A549 treated with Mapracorat at 1 μM for 4 hours (cell line): Measurements from ENCODE around the gene RNU2-1. TPM values are rescaled to one million over a fixed set of nuclear protein-coding genes. Genes with fewer than 3 reads are reported as not detected.

Experiments used
- total RNA-seq: library from RNA; stranded (reverse); fragments of 200-300 nt; extraction: Qiagen RNA extraction; gene quantifications from 5 replicates; pipeline ENCODE4 v1.2.3, GENCODE V29; 2022

Gene RNU2-1
- total RNA-seq = not detected in 5 replicates

DNA sequence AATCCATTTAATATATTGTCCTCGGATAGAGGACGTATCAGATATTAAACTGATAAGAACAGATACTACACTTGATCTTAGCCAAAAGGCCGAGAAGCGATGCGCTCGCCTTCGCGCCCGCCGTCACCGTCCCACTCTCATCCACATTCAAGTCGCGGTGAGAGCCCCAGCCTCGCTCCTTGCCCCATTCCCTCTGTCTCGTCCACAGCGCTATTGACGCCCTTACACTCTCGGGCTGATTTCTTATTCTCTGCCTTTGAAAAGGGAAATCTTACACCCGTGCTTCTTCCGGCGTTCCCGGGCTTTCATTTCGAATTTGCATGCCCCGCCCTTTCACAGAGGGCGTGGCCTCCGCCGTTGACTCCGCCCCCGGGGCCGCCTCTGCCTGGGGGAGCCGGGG, at the start of gene RNU2-1:
Gene RNU2-1, minus strand, starts transcription at position 101 of the 400 bp plus-strand sequence.

DNA sequence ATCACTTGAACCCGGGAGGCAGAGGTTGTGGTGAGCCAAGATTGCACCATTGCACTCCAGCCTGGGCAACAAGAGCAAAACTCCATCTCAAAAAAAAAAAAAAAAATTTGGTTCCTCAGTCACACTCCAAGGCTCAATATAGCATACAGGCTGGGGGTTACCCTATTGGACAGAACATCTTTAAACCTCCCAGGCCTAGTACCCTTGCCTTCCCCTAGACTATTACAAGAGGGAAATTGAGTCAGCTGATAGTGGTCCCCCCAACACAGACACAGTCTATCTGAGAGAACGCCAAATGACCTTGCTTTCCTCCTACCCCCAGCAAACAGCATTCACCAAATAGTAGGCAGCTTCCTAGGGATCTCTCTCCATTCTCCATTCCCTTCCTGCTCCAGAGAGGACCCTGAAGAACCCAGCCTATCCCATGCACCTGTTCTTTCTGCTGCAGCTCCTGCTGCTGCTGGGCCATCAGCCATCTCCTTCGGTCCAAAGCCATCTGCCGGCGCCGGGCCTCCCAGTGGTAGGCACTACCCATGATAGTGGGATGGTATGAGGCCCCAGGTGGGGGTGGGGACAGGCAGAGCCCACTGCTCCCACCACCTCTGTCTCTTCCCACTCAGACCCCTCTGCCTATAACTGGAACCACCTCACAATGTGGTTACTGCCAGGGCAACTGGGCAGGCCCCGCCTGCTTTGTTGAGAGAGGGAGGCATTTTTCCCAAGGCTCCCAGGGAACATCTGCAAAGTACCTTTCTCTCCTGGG, 5.6 kb downstream of the RNU2-1 start, which contains the start of gene CCDC200:
Gene CCDC200, minus strand, starts transcription at position 604 of the 763 bp plus-strand sequence. Its CDS starts 69 bp downstream, at position 535.

DNA sequence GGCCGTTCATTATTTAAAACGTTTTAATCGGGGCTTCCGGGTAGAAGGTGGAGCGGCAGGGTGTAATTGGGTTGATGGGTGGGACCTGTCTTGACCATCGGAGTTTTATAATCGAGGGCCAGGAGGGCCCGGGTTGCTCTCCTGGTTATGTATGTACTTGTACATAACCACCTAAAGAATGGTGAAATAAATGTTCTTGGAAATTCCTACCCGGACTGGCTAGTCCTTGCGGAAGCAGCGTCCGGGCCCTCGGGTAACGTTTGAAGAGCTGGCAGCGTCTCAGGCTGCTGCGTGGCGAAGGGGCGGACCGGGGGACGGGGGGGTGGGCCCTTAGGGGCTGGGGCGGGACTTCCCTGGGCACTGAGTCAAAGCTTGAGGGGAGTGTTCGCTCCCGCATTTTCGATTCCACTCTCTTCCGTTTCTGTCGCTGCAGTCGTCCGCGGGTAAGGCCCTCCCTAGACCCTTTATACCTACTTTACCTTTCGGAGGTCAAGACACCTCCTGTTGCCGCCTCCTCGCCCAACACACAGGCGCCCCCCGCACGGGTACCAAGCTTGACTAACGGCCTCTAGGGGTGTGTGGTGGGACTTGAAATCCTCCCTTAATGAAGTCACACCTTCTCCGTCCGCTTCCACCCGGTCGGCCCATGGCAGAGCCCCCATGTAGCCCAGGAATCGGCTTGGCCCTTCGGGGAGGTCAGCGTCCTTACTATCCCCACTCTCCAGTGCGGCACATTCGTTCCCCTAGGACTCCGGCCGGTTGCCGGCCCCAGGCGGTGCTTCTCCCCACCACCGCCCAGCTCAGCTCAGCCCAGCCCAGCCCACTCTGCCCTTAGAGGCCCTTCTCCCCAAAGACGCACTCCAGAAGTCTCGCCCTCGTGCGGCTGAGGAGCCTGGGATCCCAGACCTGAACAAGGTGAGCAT, 22.0 kb downstream of the RNU2-1 start, which contains the start of gene TMEM106A:
Gene TMEM106A, plus strand, starts transcription at position 396 of the 923 bp plus-strand sequence. CDS start 1,167 bp downstream, outside the sequence.

Other genes starting within 250 kb of the RNU2-1 start
- gene RPL27, start 235.6 kb downstream of the RNU2-1 start, total RNA-seq = 2,842 to 4,004 TPM (median 3,048 TPM) in 5 replicates
- 18.7 to 21.2 TPM (median 18.8 TPM) in 5 replicates for gene IFI35, start 227.2 kb downstream of the RNU2-1 start, total RNA-seq
- gene VAT1, start 211.6 kb downstream of the RNU2-1 start, total RNA-seq = 205 to 250 TPM (median 230 TPM) in 5 replicates
- gene RND2, start 208.7 kb downstream of the RNU2-1 start, total RNA-seq = 0.11 to 0.19 TPM (median 0.16 TPM) in 5 replicates
- 19.7 to 25.4 TPM (median 24.1 TPM) in 5 replicates for gene BRCA1, start 108.6 kb downstream of the RNU2-1 start, total RNA-seq
- gene NBR1, start 62.8 kb downstream of the RNU2-1 start, total RNA-seq = 31.4 to 41.4 TPM (median 40.8 TPM) in 5 replicates
- gene TMEM106A, start 22.1 kb downstream of the RNU2-1 start, total RNA-seq = 0.75 to 1.6 TPM (median 1.1 TPM) in 5 replicates
- not detected in 5 replicates for gene CCDC200, start 5.4 kb downstream of the RNU2-1 start, total RNA-seq
- 19.4 to 29.9 TPM (median 23.8 TPM) in 5 replicates for gene ARL4D, start 165.0 kb upstream of the RNU2-1 start, total RNA-seq
- 39.2 to 44.2 TPM (median 41.1 TPM) in 5 replicates for gene DHX8, start 250.0 kb upstream of the RNU2-1 start, total RNA-seq